Gastroesophageal sphincter (tissue), 3 donors: ENCODE measurements around the gene MYLK4.

ENCODE experiments used
- POLR2AphosphoS5 ChIP-seq: sonication (generic); formaldehyde crosslinking; IDR thresholded peaks from one replicate; pipeline ENCODE4 v1.6.1; 2017; ENCODE audit warnings: antibody characterized with exemption
- TF ChIP-seq, protein P1 (sequence below), 4 experiments: fragments of 200-600 bp in 2 of 4; fragments of 450-650 bp in 2 of 4; sonication (generic) in 1 of 4; IDR thresholded peaks; one replicate each; pipeline ENCODE4 v1.5.1; 2017 to 2019; ENCODE audit warnings: antibody characterized with exemption in 4 of 4, mild to moderate bottlenecking in 2 of 4, moderate library complexity in 2 of 4

DNA sequence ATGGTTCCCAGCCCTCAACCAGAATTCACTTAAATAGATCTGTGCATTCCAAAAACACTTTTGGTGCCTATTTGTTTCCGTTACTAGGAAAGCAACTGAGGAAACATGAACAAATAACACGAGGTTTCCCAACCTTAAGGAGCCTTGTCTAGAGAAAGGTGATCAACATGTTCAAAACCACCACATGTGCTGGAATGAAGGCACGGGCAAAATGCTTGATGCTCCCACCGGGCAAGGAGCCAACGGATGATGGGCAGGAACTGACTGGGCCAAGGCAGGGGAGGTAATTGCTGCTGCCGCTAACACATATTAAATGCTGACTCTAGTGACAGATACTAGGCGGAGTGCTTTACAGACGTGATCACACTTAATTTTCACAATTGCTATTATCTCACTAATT, 2.5 kb downstream of the MYLK4 start:
- TF ChIP-seq, protein P1, sequence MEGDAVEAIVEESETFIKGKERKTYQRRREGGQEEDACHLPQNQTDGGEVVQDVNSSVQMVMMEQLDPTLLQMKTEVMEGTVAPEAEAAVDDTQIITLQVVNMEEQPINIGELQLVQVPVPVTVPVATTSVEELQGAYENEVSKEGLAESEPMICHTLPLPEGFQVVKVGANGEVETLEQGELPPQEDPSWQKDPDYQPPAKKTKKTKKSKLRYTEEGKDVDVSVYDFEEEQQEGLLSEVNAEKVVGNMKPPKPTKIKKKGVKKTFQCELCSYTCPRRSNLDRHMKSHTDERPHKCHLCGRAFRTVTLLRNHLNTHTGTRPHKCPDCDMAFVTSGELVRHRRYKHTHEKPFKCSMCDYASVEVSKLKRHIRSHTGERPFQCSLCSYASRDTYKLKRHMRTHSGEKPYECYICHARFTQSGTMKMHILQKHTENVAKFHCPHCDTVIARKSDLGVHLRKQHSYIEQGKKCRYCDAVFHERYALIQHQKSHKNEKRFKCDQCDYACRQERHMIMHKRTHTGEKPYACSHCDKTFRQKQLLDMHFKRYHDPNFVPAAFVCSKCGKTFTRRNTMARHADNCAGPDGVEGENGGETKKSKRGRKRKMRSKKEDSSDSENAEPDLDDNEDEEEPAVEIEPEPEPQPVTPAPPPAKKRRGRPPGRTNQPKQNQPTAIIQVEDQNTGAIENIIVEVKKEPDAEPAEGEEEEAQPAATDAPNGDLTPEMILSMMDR (IDR thresholded peaks at IDR 0.05): no peak
- no peak for TF ChIP-seq POLR2AphosphoS5
